ENCODE measurements around the gene F10.
A peak's percentile ranks its signal among the peaks of the same experiment; 100 is the strongest.
"Not testable (repeated sequence)": the region's sequence is repeated elsewhere in the genome, so short reads cannot be mapped to it uniquely, and the experiment has no call there.

F10 gene

GRCh38 chr13:113103646-113104045 lies 19.0 kb upstream of the F10 start:
- no peak for TF ChIP-seq CTCF (conservative IDR thresholded peaks at IDR 0.05; ENCODE audit: low read length)
- no peak for DNase-seq (ENCODE audit: low read depth)

DNA sequence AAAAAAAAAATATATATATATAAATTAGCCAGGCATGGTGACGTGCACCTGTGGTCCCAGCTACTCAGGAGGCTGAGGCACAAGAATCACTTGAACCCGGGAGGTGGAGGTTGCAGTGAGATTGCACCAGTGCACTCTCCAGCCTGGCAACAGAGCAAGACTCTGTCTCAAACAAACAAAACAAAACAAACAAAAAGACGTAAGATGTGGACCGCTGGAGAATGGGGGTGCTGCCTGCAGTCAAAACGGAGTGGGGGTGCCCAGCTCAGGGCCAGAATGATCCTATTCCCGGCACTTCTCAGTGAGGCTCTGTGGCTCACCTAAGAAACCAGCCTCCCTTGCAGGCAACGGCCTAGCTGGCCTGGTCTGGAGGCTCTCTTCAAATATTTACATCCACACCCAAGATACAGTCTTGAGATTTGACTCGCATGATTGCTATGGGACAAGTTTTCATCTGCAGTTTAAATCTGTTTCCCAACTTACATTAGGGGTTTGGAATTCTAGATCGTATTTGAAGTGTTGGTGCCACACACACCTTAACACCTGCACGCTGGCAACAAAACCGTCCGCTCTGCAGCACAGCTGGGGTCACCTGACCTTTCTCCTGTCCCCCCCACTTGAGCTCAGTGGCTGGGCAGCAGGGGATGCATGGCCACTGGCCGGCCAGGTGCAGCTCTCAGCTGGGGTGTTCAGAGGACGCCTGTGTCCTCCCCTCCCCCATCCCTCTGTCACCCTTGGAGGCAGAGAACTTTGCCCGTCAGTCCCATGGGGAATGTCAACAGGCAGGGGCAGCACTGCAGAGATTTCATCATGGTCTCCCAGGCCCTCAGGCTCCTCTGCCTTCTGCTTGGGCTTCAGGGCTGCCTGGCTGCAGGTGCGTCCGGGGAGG lies 17.3 kb upstream of the F10 start, which contains the start of gene F7:
Gene F7, plus strand, starts transcription at position 760 of the 889 bp plus-strand sequence. Its CDS starts 51 bp downstream, at position 811.
- TF ChIP-seq CTCF (conservative IDR thresholded peaks at IDR 0.05; ENCODE audit: low read length): no peak
- no peak within 1 kb of the TSS for H3K4me3 ChIP-seq (ENCODE audit: low read length)
- peak; percentile 8 for DNase-seq (ENCODE audit: low read depth)

More at GRCh38 chr13:113103646-113104045, 19.0 kb upstream of the F10 start:
- H3K4me3 ChIP-seq (ENCODE audit: low read length): no peak overlapping the region

DNA sequence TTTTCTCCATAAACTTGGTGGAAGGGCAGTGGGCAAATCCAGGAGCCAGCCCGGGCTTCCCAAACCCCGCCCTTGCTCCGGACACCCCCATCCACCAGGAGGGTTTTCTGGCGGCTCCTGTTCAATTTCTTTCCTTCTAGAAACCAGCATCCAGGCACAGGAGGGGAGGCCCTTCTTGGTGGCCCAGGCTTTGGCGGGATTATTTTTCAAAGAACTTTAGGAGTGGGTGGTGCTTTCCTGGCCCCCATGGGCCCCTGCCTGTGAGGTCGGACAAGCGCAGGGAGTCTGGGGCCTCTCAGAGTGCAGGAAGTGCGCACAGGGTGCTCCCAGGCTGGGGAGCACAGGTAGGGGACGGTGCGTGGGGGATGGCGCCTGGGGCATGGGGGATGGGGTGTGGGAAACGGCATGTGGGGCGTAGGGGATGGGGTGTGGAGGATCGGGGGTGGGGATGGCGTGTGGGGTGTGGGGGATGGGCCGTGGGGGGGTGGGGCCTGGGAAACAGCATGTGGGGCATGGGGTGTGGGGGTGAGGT lies 16.6 kb upstream of the F10 start:
- no peak for TF ChIP-seq CTCF (conservative IDR thresholded peaks at IDR 0.05; ENCODE audit: low read length)

GRCh38 chr13:113106711-113107351 lies 15.8 kb upstream of the F10 start:
- no peak overlapping the region for H3K4me3 ChIP-seq (ENCODE audit: low read length)
- no peak for DNase-seq (ENCODE audit: low read depth)
- TF ChIP-seq CTCF (conservative IDR thresholded peaks at IDR 0.05; ENCODE audit: low read length): no peak

More for the DNA sequence above, 16.6 kb upstream of the F10 start:
- no peak overlapping the region for H3K4me3 ChIP-seq (ENCODE audit: low read length)
- no peak for DNase-seq (ENCODE audit: low read depth)

DNA sequence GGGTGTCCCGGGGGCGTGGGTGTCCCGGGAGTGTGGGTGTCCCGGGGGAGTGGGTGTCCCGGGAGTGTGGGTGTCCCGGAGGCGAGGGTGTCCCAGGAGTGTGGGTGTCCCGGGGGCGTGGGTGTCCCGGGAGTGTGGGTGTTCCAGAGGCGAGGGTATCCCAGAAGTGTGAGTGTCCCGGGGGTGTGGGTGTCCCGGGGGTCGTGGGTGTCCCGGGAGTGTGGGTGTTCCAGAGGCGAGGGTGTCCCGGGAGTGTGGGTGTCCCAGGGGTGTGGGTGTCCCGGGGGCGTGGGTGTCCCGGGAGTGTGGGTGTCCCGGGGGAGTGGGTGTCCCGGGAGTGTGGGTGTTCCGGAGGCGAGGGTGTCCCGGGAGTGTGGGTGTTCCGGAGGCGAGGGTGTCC lies 14.1 kb upstream of the F10 start:
- H3K4me3 ChIP-seq (ENCODE audit: low read length); DNase-seq (ENCODE audit: low read depth): not testable (repeated sequence)

- DNase-seq (ENCODE audit: low read depth): no peak
- no peak for TF ChIP-seq CTCF (conservative IDR thresholded peaks at IDR 0.05; ENCODE audit: low read length)
- no peak overlapping the region for H3K4me3 ChIP-seq (ENCODE audit: low read length)
Observed at GRCh38 chr13:113109151-113110047, 13.2 kb upstream of the F10 start.

Data from AG10803 (cell line).